M059J (cell line): ENCODE data around the gene STAC2. TPM values are rescaled to one million over a fixed set of nuclear protein-coding genes. Genes with fewer than 3 reads are reported as not detected.
"Not testable (repeated sequence)": the region's sequence is repeated elsewhere in the genome, so short reads cannot be mapped to it uniquely, and the experiment has no call there.

ENCODE experiments used
- DNase-seq: peaks from one replicate; pipeline ENCODE4 v3.0.0-alpha.2; 2012; ENCODE audit warnings: low read depth
- total RNA-seq: library from RNA; depleted of rRNA; stranded (reverse); fragments of >200 nt; shearing (Covaris generic); gene quantifications from 2 replicates; pipeline ENCODE4 v1.2.3, GENCODE V29; 2014

STAC2 gene
- total RNA-seq, 1 experiment from 2014 or later: 0.07 TPM

GRCh38 chr17:39187152-39187830, 38.5 kb downstream of the STAC2 start:
- peak; percentile 53 for DNase-seq

- no peak for DNase-seq
Observed at GRCh38 chr17:39186481-39187002, 39.2 kb downstream of the STAC2 start.

- DNase-seq: no peak
Observed at GRCh38 chr17:39183720-39184119, 42.0 kb downstream of the STAC2 start.

DNA sequence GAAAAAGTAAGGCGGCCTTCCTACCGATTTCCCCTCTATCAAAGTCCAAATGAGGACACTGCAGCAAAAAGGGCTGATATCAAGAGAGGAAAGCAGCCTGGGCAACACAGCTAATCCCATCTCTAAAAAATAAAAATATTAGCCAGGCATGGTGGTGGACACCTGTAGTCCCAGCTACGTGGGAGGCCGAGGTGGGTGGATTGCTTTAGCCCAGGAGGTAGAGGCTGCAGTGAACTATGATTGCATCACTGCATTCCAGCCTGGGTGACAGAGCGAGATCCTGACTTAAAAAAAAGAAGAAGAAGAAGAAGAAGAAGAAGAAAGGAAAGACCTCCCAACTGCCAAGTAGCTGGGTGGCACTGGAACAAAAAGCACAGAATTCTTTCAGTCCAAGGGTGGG, 42.7 kb downstream of the STAC2 start:
- DNase-seq: no peak

GRCh38 chr17:39181303-39181702, 44.4 kb downstream of the STAC2 start:
- no peak for DNase-seq

- no peak for DNase-seq
Observed at GRCh38 chr17:39178536-39178935, 47.2 kb downstream of the STAC2 start.

DNA sequence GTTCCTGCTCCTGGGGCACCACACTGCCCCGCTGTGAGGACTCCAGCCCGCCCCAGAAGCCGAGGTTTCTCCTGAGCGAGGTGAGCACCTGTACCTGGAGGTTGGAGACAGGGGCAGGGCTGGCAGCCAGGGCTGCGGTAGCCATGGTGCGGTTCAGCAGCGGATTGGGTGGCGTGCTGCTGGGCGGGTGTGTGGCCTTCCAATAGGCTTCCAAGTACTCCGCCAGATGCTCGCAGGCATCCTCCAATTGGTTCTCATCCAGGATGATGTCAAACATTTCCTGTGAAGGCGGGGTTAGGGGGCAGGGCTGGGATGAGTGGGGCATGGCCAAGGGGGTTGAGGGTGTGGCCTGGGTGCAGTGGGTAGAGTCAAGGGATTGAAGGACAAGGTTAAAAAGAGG, 48.5 kb downstream of the STAC2 start:
- no peak for DNase-seq

- peak; percentile 67 for DNase-seq
Observed at GRCh38 chr17:39175695-39176093, 50.1 kb downstream of the STAC2 start.

- DNase-seq: peak; percentile 40
Observed at GRCh38 chr17:39174920-39175694, 50.6 kb downstream of the STAC2 start.

DNA sequence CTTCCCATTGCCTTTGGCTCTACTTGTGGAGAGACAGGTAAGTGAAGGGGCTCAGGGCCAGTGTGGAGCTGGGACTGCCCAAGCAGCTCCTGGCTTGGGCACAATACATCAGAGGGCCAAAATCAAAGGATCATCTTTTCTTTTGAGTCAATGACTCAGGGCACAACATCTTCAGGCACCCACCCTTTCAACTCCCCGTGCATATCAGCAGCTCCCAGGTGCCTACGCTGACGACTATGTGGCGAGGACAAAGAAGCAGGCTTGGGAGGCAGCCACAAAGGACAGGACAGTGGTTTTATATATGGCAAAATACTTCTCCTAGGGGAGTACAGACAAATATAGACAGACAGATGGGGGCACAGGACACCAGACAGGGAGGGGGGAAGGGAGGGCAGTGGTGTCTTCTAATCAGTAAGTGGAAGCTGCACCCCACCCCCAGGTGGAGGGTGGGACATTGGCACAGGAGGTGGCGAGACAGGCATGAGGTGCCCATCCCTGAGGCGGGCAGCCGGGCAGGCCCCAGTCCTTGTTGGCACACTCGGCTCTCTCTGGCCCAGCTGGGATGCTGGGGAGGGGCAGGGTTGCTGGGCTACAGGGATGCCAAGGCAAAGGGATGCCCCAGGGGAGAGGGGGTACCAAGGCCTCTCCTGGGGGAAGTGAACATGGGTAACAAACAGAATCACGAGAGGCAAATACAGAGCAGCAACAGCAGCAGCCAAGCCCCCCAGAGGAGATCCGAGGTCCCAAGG, 52.0 kb downstream of the STAC2 start:
- no peak for DNase-seq

GRCh38 chr17:39173080-39173479, 52.7 kb downstream of the STAC2 start:
- no peak for DNase-seq

DNA sequence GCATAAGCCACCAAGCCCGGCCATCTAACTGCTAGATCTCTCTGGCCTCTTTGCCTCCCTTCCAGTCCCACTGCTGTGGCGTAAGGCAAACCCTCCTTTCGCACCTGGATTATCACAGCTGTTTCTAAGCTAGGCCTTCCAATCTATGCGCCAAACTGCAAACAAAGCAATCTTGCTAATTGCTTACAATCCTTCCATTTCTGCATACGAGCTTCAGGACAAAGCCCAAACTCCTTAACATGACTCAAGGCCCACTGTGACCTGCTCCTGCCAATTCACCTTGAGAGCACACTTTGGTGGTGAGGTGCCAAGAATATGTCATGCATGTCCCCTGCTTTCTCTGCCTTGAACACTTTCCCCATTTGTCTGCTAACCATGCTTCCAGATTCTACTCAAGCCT, 53.8 kb downstream of the STAC2 start:
- DNase-seq: no peak

- DNase-seq: no peak
Observed at GRCh38 chr17:39170558-39170957, 55.2 kb downstream of the STAC2 start.

DNA sequence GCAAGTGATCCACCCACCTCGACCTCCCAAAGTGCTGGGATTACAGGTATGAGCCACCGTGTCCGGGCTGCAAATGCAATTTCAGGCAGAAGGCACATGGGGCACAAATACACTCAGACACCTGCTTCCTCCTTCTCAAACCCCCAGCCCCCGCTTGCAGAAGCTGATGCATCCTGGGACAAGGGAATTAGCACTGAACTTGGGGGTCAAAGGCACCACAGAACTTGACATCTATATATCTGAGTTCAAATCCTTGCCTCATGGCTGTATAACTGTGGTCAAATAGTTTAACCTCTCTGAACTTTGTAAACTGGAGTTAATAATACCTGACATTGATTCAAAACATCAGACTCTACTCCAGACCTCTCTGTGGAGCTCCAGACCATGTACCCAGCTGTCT, 55.6 kb downstream of the STAC2 start:
- DNase-seq: no peak

GRCh38 chr17:39169518-39169917, 56.2 kb downstream of the STAC2 start:
- DNase-seq: no peak

DNA sequence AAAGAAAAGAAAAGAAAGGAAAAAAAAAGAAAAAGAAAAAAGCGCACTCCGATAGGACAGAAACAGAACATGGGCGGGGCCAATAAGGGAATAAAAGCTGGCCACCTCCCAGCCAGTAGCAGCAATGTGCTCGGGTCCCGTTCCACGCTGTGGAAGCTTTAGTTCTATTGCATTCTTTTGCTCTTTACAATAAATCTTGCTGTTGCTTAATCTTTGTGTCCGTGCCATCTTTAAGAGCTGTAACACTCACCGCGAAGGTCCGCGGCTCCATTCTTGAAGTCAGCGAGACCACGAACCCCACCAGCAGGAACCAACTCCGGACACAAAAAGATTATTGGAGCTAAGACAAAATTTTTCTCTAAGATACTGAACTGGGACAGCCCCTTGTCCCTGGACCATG, 56.6 kb downstream of the STAC2 start:
- no peak for DNase-seq

GRCh38 chr17:39168503-39168902, 57.2 kb downstream of the STAC2 start:
- DNase-seq: not testable (repeated sequence)

- no peak for DNase-seq
Observed at GRCh38 chr17:39167476-39167875, 58.3 kb downstream of the STAC2 start.

GRCh38 chr17:39166437-39167335, 59.1 kb downstream of the STAC2 start:
- DNase-seq: peak; percentile 26

DNA sequence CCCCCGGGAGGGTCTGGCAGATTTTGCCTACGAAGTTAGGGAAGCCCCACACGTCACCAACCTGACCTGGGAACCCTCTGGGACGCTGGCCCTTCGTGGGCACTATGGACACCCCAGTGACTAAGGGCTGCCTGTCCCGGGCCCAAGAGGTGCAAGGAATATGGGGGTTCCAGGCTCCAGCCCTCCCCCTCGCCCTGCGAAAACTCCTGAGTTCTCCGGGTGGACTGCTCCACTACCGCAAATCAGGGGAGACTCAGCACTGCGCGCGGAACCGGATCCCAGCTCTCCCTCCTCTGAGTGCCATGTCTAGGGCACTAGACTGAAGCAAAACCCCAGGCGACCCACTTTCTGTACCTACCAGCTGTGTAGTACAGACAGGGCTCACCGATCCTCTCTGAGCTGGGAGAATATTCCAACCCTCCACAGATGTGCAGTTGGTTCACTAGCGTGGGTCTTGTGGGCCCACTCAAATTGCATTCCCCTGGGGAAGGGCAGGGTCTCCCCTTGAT, 59.9 kb downstream of the STAC2 start, which contains the start of gene ARL5C:
Gene ARL5C, minus strand, starts transcription at position 321 of the 509 bp plus-strand sequence. CDS start 401 bp downstream, outside the sequence.
- no peak for DNase-seq
